ENCODE data around the gene ZNF536. TPM values are rescaled to one million over a fixed set of nuclear protein-coding genes. Genes with fewer than 3 reads are reported as not detected.

The ZNF536 gene
- total RNA-seq, 1 donor from 2014 or later: 11.9 TPM

DNA sequence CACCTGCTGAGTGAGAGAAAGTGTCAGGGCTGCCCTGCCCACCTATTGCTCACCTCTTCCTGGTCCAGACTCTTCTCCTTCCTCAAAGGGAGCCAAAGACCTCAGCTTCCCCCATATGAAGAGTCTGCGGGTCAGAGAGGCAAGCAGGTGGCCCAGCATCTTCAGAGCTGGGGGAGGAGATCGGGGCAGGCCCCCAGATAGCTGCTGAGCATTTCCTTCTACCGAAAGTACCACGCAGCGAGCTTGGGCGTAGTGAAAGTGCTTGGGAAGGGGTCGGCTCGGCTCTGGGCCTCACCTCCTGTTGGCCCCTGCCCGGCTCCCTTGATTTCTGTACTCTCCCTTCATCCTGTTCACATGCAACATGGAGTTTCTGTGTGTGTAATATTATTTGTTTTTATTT, 12.2 kb upstream of the ZNF536 start:
- intact Hi-C loops (cut with DNase I): no loop called here
- no peak for DNase-seq (ENCODE audit: low spot score)

DNA sequence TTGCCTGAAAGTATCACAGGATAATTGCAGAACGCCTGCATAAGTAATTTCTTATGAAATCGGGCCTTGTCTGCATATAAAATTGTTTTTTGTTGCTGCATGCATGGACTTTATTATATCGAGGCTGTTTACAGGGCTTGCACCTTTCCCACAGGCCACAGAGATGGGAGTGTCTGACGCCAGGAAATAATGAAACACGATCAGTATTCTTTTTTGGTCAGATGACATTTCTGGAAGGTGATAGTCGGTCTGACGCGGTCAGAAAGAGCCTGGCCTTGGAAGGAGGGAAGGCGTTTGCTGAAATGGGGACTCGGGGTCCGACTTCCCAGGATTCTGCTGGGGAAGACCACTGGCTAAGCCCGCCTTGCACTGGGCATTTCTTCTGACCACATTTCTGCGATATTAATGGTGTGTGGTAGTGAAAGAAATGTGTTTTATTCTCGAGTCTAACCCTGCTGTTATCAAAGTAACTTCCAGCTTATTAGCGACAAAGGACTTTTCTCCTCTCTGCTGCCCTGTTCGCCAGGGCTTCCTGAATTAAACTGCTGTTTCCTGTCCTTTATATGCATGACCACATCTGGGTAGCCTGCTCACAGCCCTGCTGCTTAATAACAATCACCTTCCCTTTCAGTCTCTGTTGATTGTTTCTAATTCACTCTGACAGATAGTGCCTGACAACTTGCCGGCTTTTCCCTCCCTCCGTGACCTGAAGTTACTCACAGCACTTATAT, 11.6 kb upstream of the ZNF536 start:
- intact Hi-C loops (cut with DNase I): no loop called here
- peak; percentile 24 for DNase-seq (ENCODE audit: low spot score)

DNA sequence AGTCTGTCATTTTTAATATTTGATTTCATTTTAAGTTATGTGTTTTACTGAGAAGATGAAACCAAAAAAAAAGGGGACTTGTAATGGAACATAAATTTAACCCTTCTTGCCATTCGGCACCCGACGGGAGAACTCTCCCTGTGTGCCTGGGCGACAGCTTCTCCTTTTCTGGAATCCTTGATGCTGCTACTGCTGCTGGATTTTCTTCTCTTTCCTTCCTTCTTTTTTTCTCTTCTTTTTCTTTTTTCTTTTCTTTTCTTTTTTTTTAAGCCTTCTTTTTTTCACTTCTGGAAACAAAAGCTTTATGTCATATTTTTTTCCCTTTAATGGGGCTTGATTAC, 11.1 kb upstream of the ZNF536 start:
- intact Hi-C loops (cut with DNase I): no loop called here
- no peak for DNase-seq (ENCODE audit: low spot score)

DNA sequence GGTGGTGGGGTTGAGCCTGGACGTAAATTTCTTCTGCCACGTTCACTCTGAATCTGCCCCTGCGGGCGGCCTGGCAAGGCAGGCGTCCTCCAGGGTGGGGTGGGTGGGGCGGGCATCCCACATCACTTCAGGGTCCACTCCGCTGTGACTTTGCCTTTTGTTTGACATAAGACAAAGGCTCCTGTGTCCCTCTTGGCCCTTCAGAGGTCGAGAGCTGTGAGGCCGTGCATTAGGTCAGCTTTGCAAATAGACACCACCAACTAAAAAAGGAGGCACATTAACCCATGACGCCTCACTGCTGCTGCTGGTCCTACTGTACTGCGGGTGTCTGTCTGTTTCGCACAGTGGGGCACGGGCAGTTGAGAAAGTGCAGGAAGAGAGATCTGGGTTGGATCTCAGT, 10.5 kb upstream of the ZNF536 start:
- peak; percentile 10 for DNase-seq (ENCODE audit: low spot score)
- intact Hi-C loops (cut with DNase I): no loop called here

DNA sequence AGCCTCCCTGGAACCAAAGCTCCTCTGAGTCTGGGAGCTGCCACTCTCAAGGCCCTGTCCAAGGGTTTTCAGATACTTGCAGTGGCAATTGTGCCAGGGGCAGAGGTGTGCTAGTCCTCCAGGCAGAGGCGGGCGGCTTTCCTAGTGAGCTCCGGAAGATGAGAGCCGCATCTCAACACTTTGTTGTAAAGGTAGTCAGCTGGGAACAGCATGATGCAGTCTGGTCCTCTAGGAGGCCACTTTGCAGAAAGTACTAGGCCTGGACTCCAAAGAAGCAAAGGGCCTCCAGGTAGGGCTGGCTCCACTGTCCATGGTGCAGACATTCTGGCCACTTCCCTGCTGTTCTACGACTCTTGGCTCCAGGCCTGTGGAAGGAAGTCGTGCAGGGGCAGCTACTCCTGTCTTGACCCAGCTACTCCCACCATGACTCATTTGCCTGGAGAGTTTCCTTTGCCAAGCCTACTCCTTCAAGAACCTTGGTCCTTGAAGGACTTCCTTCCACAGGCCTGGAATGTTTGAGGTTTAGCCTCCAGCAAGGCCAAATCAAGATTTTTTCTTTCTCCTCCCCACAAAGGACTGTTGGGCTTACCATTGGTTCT, 9.9 kb upstream of the ZNF536 start:
- intact Hi-C loops (cut with DNase I): no loop called here

DNA sequence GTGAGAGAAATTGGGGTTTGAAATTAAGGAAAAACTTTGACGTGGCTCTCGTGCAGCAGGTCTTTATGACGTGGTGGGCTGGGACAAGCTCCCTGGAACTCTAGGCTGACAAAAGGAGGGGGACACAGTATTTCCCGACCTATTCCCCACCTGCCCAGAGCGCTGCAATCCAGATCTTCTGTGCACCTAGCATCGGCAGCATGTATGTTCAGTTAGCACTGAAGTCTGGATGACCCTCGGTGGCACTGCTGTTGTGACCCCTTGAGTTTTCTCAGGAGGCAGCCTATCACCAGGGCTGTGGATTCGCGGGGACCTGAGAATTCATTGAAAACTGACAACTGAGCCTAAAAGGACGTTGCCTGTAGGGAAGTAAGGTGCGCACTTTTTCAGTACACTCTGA, 9.1 kb upstream of the ZNF536 start:
- peak; percentile 36 for DNase-seq (ENCODE audit: low spot score)
- intact Hi-C loops (cut with DNase I): no loop called here

More for the DNA sequence above, 9.9 kb upstream of the ZNF536 start:
- DNase-seq (ENCODE audit: low spot score): no peak

DNA sequence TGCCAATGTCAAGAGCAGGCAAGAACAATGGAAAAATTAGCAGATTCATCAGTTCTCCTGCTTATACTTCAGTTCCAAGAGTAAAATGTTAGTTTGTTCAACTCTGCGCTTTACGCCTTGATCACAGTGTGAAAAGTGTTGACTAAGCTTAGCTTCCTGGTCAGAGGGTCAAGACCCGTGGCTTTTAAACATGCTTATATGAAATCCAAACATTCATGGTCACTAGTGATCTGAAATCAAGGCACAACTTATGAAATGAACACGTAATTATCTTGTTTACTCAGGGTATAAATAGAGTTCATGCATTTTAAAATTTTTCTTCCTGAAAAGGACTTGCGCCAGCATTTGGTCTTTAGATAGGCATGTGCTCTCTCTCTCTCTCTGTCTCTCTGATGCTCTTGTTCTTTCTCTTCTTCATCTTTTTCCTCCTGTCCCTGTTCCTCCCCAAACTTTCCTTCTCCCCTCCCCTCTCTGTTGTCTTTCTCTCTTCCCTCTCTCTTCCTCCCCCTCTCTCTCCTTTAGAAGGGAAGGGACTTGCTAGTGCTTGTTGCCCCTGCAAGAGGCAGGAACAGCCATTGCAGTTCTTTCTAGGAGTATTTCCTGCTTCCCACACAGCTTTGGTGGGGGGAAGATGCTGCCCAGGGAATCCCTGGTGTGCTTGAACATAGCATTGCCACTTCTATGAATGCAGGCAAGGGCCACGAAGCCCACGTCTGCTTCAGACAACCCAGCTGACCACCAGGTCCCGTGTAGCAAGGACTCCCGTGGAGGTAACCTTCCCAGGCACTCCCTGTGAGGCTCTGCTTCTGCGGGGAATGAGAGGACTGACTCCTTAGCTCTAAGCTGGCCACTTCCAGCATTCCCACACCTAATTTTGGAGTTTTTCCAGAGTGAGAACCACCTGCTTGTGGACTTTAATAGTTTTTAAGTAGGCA, 7.1 kb upstream of the ZNF536 start:
- DNase-seq (ENCODE audit: low spot score): peak; percentile 14
- intact Hi-C loops (cut with DNase I): no loop called here

DNA sequence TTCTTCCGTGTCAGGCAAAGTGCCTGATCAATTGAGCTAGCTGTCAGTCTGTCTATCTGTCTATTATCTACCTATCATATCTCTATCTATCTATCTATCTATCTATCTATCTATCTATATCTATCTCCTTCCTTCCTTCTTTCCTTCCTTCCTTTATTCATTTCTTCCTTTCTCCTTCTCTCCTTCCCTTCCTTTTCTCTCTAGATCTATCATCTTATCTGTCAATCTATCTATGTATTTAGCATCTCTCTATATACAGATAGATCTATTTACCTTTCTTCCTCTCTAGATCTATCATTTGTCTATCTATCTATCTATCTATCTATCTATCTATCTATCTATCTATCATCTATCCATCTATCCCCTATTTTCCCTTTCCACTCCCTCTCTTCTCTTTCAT, 5.9 kb upstream of the ZNF536 start:
- intact Hi-C loops (cut with DNase I): no loop called here
- no peak for DNase-seq (ENCODE audit: low spot score)

DNA sequence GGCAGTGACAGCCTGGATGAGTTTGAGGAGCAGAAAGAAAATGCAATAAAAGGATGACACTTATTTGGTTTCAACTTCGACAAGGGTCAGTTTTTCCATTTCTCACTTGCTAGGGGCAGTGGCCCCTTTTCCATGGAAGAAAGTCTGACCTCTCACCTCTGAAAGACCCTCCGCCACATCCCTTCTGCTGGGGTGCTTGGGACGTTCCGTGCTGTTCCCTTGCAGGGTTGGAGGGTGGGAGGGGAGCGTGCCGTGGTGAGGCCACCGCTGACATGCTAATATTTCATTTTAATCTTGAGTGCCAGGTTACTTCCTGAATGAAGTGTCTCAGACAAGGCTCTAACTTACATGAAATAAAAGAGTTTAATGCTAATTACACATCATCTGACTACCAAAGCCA, 5.2 kb upstream of the ZNF536 start:
- intact Hi-C loops (cut with DNase I): no loop called here
- DNase-seq (ENCODE audit: low spot score): peak; percentile 53

DNA sequence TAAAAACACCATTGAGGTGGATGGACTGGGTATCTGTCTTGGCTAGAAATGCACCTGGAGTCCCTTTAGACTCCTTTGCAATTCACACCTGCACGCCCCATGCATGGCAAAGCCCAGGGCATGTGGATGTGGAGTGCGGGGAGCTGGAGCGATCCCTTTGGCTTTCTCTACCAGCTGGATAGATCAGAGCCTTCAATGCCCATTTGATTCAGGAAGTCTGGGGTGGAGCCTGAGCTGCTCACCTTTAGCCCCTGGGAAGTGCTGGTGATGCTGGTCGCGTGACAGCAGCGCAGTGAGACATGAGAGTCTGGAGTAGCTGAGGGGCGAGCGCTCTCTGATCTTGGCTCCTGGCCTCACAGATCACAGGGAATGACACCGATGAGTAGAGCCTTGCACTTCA, 4.8 kb upstream of the ZNF536 start:
- intact Hi-C loops (cut with DNase I): no loop called here
- DNase-seq (ENCODE audit: low spot score): peak; percentile 10

DNA sequence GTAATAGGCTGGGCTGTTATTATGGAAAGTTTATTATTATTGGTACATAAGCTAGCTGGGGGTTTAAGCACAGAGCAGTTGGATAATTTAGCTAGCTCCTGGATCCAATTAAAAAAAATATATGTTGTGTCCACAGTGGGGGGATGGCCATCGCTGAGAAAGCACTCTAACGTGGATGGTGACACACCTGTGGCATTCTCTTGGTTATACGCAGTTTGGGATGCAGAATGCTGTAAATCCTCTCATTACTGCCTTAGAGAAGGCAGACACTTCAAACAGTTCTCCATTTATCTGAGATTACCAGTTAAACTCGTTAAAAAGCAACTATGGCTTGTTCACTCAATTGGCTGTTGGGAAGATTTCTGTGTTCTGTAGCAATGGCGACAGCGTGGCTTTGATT, 2.4 kb upstream of the ZNF536 start:
- intact Hi-C loops (cut with DNase I): no loop called here
- DNase-seq (ENCODE audit: low spot score): no peak

DNA sequence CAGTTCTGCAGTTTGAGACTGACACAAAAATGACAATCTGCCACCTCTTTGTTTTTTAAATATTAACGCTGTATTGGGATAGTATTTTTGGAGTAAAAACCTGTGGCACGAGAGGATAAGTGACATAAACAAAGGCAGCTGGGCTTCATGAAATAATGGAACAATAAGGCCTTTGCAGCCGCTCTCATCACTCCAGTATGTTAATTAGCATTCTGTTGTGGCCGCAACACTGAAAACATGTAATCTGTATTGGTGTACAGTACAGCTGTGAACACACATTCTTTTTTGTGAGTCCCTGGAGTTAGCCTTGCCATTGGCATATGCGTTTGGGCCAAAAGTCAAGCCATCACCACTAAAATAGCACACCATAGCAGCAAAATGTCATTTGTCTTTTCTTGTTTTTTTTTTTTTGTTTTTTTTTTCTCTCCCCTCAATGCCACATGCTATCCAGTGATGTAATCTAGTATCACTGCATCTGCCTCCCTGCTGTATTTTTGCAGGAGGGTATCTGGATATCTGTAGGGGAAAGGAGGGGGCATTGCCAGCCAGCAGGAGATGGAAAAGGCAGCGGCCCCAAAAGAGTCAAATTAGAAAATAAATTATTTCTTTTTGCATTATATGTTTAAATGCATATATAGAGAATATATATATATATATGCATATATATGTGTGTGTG, 885 bp upstream of the ZNF536 start:
- no peak for DNase-seq (ENCODE audit: low spot score)
- intact Hi-C loops (cut with DNase I): no loop called here

DNA sequence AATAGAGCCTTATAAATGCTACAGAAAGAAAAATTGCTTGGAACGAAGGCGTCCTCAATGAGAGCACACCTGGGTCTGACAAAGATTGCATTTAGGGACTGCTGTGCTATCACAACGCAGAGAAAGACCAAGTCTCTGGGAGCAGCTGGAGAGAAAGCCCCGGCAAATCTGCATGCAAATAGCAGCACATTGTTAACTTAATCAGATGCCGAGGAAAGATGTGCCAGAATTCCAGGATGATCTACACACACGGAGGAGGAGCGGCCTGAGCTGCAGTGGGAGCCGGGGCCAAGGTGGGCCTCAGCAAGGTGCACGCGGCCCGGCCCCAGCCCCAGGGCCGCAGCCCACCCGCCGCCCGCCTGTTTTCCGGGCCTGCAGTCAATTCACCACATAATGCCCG, 1.4 kb downstream of the ZNF536 start:
- DNase-seq (ENCODE audit: low spot score): peak; percentile 50
- intact Hi-C loops (cut with DNase I): no loop called here

DNA sequence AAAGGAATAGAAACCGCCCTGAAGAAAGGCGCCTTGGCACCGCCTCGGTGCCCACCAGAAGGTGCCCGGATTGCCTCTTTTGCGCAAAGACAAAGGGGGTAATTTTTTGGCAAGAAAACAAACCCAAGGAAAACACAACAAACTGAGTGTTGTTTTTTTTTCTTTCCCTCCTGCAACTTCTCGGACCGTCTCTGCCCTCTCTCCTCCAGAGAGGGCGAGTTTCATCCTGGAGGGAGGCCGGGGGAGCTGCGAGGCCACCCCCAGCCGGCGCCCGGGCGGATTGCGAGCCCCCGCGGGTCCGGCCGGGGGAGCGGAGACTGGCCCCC, 2.3 kb downstream of the ZNF536 start:
- DNase-seq (ENCODE audit: low spot score): no peak
- intact Hi-C loops (cut with DNase I): no loop called here

DNA sequence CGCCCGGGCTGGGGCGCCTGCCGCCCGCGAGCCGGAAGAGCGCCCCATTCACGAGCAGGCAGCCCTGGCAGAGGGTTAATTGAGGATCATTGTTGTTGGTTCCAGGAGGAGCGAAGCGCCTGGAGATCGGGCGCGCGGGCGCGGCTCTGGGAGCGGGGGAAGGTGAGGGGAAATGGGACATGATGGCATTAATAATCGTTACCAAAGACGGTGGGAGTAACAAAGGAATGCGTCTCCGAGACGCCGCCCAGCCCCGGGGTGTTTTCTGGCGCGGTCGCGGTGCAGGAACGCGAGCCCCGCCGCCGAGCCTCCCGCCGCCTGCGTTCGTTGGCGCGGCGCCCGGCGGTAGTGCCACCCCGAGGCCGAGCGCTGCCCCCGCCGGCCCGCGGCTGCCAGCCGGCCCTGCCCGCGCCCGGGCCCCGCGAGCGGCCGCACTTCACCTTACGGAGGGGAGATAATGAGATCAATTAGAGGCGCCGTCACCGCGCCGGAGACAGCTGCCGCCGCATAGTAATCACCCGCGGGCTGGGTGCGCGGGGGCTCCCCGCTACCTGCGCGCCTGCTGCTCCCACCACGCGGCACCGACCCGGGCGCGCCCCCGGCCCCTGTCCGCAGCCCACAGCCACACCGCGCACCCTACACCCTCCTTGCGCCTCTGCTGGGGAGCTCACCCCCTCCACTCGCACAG, 2.8 kb downstream of the ZNF536 start:
- intact Hi-C loops (cut with DNase I): no loop called here
- DNase-seq (ENCODE audit: low spot score): peak; percentile 70

DNA sequence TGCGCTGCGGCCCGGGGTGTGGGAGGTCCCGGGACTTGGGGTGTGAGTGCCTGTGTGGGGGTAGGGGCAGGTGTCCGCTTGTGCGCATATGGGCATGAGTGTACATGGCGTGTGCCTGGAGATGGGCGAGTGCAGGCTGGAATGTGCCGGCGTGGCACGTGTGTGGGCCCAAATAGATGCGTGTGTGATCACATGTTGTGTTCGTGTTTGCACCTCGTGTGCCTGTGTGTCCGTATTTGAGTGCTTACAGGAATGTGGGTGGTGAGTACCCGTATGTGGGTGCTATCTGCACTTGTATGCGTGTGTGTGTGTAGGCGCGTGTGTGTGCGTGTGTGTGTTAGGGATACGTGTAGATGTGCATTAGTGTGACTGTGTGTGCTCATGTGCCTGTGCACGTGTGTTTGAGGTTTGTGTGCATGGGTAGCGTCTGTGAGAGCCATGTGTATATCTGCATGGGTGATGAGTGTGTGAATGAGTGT, 3.4 kb downstream of the ZNF536 start:
- DNase-seq (ENCODE audit: low spot score): peak; percentile 58
- intact Hi-C loops (cut with DNase I): no loop called here

DNA sequence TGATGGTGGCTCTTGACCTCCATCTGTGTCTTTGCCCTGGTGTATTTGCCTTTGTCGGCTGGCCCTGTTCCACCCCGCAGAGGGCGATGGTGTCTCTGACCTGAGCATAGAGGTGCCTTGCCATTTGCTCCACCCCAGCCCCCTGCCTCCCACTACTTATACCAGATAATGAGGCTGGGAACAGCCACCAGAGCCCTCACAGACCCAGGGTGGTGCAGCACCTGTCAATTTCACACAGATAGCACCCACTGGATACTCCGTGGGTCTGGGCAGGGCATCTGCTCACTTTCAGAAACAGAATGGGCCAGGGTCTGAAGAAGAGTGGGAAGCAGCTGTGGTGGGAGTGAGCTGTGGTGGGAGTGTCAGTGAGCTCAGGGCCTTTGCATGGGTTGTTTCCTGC, 4.1 kb downstream of the ZNF536 start:
- intact Hi-C loops (cut with DNase I): no loop called here
- DNase-seq (ENCODE audit: low spot score): peak; percentile 15

DNA sequence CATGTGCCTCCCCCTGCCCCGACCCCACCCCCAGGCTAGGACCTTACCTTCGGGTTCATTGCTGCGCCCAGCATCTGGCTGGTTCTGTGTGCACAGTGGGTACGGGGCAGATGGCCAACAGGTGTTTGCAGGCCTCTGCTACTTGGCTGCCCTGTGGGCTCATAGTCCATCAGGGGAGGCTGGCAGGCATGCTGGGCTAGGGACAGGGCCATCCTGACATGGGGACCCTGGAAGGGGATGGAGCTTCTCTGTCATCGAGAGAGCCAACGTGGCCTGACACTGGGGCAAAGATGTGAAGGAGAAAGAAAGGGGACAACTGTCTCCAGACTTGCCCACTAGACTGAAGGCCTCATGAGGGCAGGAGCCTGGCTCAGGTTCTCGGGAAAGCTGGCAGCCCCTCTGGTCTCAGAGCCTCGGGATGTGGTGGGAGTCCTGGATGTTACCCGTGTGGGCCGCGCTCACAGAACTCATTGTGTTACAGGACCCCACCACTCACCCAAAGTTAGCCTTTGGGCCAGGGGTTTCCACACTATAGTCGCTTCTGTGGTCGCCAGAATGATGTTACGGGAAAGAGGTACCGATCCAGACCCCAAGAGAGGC, 4.7 kb downstream of the ZNF536 start:
- intact Hi-C loops (cut with DNase I): no loop called here
- DNase-seq (ENCODE audit: low spot score): peak; percentile 63

DNA sequence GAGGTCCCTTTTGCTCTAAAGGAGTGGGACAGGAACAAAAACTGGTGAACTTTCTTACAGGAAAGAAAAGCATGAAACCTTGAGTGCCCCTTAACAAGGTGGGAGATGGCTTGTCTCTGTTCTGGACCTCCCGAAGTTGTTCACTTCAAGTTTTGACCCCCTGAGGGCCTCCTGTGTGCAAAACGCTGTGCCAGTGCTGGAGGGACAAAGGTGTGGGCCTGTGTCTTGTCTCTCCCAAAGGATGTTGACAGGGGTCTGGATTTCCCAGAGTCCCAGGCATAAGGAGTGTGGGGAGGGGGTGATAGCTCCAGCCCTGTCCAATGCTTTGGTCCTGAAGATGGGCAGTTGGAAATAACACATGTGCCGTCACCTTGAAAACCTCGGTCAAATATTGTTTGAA, 6.5 kb downstream of the ZNF536 start:
- intact Hi-C loops (cut with DNase I): no loop called here
- DNase-seq (ENCODE audit: low spot score): peak; percentile 63

Data from cardiac septum (tissue), 1 donor.